Adipocyte (in vitro differentiated cells): ENCODE measurements around the gene CEP43.

Source experiments
- DNase-seq: peaks from one replicate; pipeline ENCODE4 v3.0.0-alpha.2; 2015; ENCODE audit warnings: low read depth
- H3K27me3 ChIP-seq: replicated peaks from 2 replicates; pipeline ENCODE4 v1.7.0; 2013; ENCODE audit warnings: mild to moderate bottlenecking, low read length, moderate library complexity; ENCODE audit not compliant: control insufficient read depth, insufficient read depth
- H3K36me3 ChIP-seq: 2 replicates; pipeline ENCODE4 v1.7.0; 2013; ENCODE audit warnings: low read length, mild to moderate bottlenecking, moderate library complexity; ENCODE audit not compliant: control insufficient read depth, insufficient read depth, severe bottlenecking
- H3K4me1 ChIP-seq: 2 replicates; pipeline ENCODE4 v1.7.0; 2013; ENCODE audit warnings: mild to moderate bottlenecking, low read length, moderate library complexity; ENCODE audit not compliant: control insufficient read depth, insufficient read depth
- H3K4me3 ChIP-seq: 2 replicates; pipeline ENCODE4 v1.7.0; 2013; ENCODE audit warnings: mild to moderate bottlenecking, low read length, moderate library complexity
- H3K9ac ChIP-seq: 2 replicates; pipeline ENCODE4 v1.7.0; 2013; ENCODE audit warnings: mild to moderate bottlenecking, low read length, moderate library complexity
- H3K9me3 ChIP-seq: 2 replicates; pipeline ENCODE4 v1.7.0; 2013; ENCODE audit warnings: mild to moderate bottlenecking, low read length, moderate library complexity; ENCODE audit not compliant: control insufficient read depth

CEP43 gene

DNA sequence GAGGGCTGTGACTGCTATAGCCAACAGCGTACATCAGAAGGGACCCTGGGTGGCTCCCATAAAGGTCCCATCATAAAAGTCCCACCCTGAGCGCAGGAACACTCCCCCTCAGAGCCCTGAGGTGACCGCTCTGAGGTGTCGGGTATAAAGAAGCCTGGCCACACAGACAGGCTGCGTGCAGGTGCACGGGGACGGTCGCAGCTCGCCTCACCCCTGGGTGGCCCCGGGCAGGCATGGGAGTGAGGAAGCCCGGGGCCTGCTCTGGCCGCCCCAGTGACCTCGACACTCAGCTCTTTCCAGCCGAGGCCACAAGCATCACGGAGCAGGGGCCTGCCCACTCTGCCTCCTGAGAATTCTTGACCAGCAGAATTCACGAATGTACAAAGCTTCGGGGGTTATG is 28.4 kb upstream of the CEP43 start:
- no peak overlapping the region for H3K4me3 ChIP-seq

DNA sequence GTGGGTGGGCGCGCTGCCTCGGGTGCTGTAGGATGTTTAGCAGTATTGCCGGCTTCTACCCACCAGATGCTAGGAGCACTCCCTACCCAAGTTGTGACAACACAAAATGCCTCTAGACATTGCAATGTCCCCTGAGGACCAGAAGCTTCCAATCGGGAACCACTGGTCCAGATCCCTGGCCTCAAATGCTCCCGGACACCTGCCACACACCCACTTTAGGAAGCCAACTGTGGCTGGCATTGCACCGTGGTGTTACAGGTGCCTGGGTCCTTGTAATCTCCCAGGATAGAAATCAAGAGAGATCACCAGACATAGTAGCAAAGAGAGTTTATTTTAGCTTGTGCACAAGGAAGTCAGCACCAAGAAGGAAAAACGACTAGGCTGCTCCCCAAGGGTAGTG is 27.9 kb upstream of the CEP43 start:
- no peaks in the 10 kb centered on the region for H3K4me1 ChIP-seq
- H3K9me3 ChIP-seq = no peaks in the 10 kb centered on the region
- H3K9ac ChIP-seq = no peak overlapping the region
- DNase-seq = no peak
- H3K27me3 ChIP-seq = no peaks in the 10 kb centered on the region
- no peaks in the 10 kb centered on the region for H3K36me3 ChIP-seq
- no peak overlapping the region for H3K4me3 ChIP-seq

More for the DNA sequence above, 28.4 kb upstream of the CEP43 start:
- H3K36me3 ChIP-seq = no peaks in the 10 kb centered on the region
- H3K27me3 ChIP-seq = no peaks in the 10 kb centered on the region
- no peak overlapping the region for H3K9ac ChIP-seq
- no peaks in the 10 kb centered on the region for H3K4me1 ChIP-seq
- no peaks in the 10 kb centered on the region for H3K9me3 ChIP-seq
- no peak for DNase-seq

DNA sequence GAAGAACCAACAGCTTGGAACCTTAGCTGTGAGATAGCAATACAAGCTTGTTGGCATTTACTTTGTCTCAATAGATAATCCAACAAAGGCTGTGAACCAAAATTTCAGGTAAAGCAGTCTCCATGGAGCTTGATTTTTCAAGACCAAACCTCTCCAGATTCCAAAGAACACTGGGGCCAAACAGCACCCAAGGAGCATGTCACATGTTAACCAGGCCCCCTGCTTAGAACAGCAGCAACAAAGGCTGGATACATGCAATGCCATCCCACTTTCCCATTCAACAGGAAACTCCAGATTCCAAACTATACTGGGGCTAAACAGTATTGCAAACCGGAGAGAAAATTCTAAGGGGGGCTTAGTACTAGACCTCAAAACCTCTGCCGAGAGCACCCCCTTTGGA is 27.1 kb upstream of the CEP43 start:
- Histone ChIP-seq H3K9me3 (no peaks in the 10 kb centered on the region), H3K4me1 (no peaks in the 10 kb centered on the region), H3K4me3 (no peak overlapping the region), H3K9ac (no peak overlapping the region), H3K27me3 (no peaks in the 10 kb centered on the region), H3K36me3 (no peaks in the 10 kb centered on the region)
- no peak for DNase-seq

DNA sequence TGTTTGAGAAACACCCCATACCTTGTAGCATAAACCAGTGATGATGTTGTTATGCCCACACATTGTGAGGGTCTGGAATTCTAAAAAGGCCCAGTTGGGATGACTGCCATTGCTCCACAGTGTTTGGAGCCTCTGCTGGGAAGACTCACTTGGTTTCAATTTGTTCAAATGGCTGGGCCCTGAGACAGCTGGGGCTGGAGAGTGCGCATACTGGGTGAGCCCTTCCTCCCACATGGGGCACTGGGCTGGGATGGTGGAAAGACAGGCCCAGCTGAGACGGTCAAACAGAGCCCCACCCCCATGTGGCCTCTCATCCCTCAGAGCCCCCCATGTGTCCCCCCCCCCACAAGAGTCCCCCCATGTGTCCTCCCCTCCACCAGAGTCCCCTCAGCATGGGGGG is 22.6 kb upstream of the CEP43 start:
- Histone ChIP-seq H3K9me3 (no peaks in the 10 kb centered on the region), H3K27me3 (no peaks in the 10 kb centered on the region), H3K4me1 (peaks cover 11% of the 10 kb centered on the region), H3K4me3 (no peak overlapping the region), H3K9ac (no peak overlapping the region), H3K36me3 (no peaks in the 10 kb centered on the region)
- DNase-seq = no peak

GRCh38 chr6:166977621-166978525 is 21.3 kb upstream of the CEP43 start:
- Histone ChIP-seq H3K27me3 (no peaks in the 10 kb centered on the region), H3K4me3 (peak overlapping the region; percentile 0), H3K4me1 (peaks cover 11% of the 10 kb centered on the region), H3K9me3 (no peaks in the 10 kb centered on the region), H3K9ac (no peak overlapping the region), H3K36me3 (no peaks in the 10 kb centered on the region)
- DNase-seq = peak; percentile 14

DNA sequence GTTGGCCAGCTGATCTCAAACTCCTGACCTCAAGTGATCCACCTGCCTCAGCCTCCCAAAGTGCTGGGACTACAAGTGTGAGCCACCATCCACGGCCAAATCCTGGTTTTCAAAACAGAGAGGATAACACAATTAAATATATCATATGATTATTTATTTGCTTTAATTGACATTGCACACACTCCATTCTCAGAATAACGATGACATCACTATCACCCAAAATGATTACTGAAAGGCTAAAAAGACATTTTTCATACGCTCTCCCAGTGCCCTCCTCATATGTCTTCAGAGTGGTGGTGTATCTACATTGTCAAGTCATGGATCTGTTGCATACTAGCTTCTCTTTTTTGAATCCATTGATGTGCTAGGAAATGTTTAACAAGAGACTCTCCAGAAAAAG is 18.5 kb upstream of the CEP43 start:
- H3K36me3 ChIP-seq = no peaks in the 10 kb centered on the region
- no peaks in the 10 kb centered on the region for H3K9me3 ChIP-seq
- H3K4me1 ChIP-seq = peaks cover 11% of the 10 kb centered on the region
- no peak overlapping the region for H3K4me3 ChIP-seq
- H3K27me3 ChIP-seq = no peaks in the 10 kb centered on the region
- H3K9ac ChIP-seq = no peak overlapping the region
- no peak for DNase-seq

DNA sequence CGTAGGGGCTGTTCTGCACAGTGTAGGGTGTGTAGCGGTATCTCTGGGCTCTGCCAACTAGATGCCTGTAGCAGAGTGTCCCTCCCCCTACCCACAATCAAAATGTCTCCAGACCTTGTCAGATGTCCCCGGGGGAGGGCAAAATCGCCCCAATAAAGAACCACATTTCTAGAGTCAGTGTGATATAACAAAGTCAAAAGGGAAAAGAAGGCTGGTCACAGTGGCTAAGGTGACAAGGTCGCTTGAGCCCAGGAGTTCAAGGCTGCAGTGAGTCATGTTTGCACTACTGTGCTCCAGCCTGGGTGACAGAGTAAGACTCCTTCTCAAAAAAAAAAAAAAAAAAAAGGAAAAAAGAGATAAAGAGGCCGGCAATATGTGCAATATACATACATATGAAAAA is 11.7 kb upstream of the CEP43 start:
- Histone ChIP-seq H3K9ac (no peak overlapping the region), H3K4me1 (no peaks in the 10 kb centered on the region), H3K9me3 (no peaks in the 10 kb centered on the region), H3K4me3 (no peak overlapping the region), H3K27me3 (no peaks in the 10 kb centered on the region), H3K36me3 (no peaks in the 10 kb centered on the region)
- DNase-seq = no peak

DNA sequence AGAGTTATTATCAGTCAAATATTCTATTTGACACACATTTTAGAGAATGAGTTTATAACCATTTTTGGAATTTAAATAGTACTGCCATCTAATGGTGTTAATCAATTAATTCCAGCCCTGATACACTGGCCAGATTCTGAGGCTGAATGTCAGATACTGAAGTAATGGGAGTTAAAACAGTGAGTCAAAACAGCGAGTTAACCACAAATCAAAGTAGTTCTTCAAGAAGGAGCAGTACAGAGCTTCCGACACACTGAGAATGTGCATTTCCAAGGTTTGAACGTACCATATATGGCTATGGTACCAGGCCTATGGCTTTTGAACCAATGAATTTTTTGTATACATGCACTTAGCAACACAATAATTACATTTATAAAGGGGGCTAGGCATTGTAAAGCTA is 11.3 kb upstream of the CEP43 start:
- Histone ChIP-seq H3K4me1 (no peaks in the 10 kb centered on the region), H3K36me3 (no peaks in the 10 kb centered on the region), H3K9ac (no peak overlapping the region), H3K9me3 (no peaks in the 10 kb centered on the region), H3K4me3 (no peak overlapping the region), H3K27me3 (no peaks in the 10 kb centered on the region)
- no peak for DNase-seq

GRCh38 chr6:166988674-166989201 is 10.5 kb upstream of the CEP43 start:
- Histone ChIP-seq H3K9ac (no peak overlapping the region), H3K36me3 (no peaks in the 10 kb centered on the region), H3K9me3 (no peaks in the 10 kb centered on the region), H3K4me1 (no peaks in the 10 kb centered on the region), H3K27me3 (no peaks in the 10 kb centered on the region), H3K4me3 (no peak overlapping the region)
- DNase-seq = no peak

- H3K9me3 ChIP-seq = no peaks in the 10 kb centered on the region
- H3K4me1 ChIP-seq = no peaks in the 10 kb centered on the region
- peak; percentile 74 for DNase-seq
These were observed 9.7 kb upstream of the CEP43 start for GRCh38 chr6:166989427-166990032.

DNA sequence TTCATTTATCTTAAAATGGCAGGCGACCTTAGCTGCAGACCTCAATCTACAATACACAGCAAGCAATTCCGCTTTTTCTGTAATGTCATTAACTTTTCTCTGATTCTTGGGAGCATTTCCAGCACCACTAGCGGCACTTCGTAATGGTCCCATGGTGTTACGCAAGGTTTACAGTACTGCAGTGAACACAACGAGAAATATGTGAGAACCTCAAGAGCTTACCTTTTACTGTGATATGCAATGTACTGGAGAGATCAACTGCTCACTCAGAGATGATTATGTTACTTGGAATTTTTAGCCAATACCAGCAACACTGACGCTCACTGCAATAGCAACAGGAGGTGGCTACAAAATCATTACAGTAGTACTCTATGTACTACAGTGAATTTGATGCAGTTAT is 2.8 kb upstream of the CEP43 start:
- Histone ChIP-seq H3K4me1 (peaks cover 10% of the 10 kb centered on the region), H3K36me3 (no peaks in the 10 kb centered on the region), H3K9ac (no peak overlapping the region), H3K27me3 (no peaks in the 10 kb centered on the region), H3K4me3 (no peak overlapping the region), H3K9me3 (no peaks in the 10 kb centered on the region)
- peak; percentile 9 for DNase-seq

More at GRCh38 chr6:166989427-166990032, 9.7 kb upstream of the CEP43 start:
- no peak overlapping the region for H3K4me3 ChIP-seq
- H3K27me3 ChIP-seq = no peaks in the 10 kb centered on the region
- H3K9ac ChIP-seq = no peak overlapping the region
- H3K36me3 ChIP-seq = no peaks in the 10 kb centered on the region
